ENCODE data around the gene SLC1A3.

Gene SLC1A3

GRCh38 chr5:36629729-36630128 is 23.3 kb downstream of the SLC1A3 start:
- H3K36me3 ChIP-seq, result no peaks in the 10 kb centered on the region
- H3K4me1 ChIP-seq (ENCODE audit: control insufficient read depth in 1 of 2, insufficient read depth in 1 of 2, low read depth in 1 of 2, low read length in 1 of 2), result no peaks in the 10 kb centered on the region
- no peak for TF ChIP-seq CTCF (IDR thresholded peaks at IDR 0.05)
- H3K4me3 ChIP-seq (ENCODE audit: low read depth in 1 of 2, low read length in 1 of 2), result no peak overlapping the region
- no peak overlapping the region for H3K27ac ChIP-seq
- no peaks in the 10 kb centered on the region for H3K9me3 ChIP-seq
- H3K27me3 ChIP-seq, result no peaks in the 10 kb centered on the region

- Histone ChIP-seq H3K27me3 (no peaks in the 10 kb centered on the region), H3K27ac (no peak overlapping the region), H3K4me1 (ENCODE audit: control insufficient read depth in 1 of 2, insufficient read depth in 1 of 2, low read depth in 1 of 2, low read length in 1 of 2) (no peaks in the 10 kb centered on the region), H3K9me3 (no peaks in the 10 kb centered on the region), H3K36me3 (no peaks in the 10 kb centered on the region), H3K4me3 (ENCODE audit: low read depth in 1 of 2, low read length in 1 of 2) (no peak overlapping the region)
- TF ChIP-seq CTCF (IDR thresholded peaks at IDR 0.05), result no peak
Observed at GRCh38 chr5:36630201-36631145, 24.1 kb downstream of the SLC1A3 start.

- no peaks in the 10 kb centered on the region for H3K4me1 ChIP-seq (ENCODE audit: control insufficient read depth in 1 of 2, insufficient read depth in 1 of 2, low read depth in 1 of 2, low read length in 1 of 2)
- no peaks in the 10 kb centered on the region for H3K9me3 ChIP-seq
- no peaks in the 10 kb centered on the region for H3K27me3 ChIP-seq
- no peak for TF ChIP-seq CTCF (IDR thresholded peaks at IDR 0.05)
- no peak overlapping the region for H3K4me3 ChIP-seq (ENCODE audit: low read depth in 1 of 2, low read length in 1 of 2)
- no peak overlapping the region for H3K27ac ChIP-seq
- no peaks in the 10 kb centered on the region for H3K36me3 ChIP-seq
Observed at GRCh38 chr5:36631154-36631553, 24.7 kb downstream of the SLC1A3 start.

GRCh38 chr5:36631620-36632362 is 25.4 kb downstream of the SLC1A3 start:
- TF ChIP-seq CTCF (IDR thresholded peaks at IDR 0.05), result no peak
- Histone ChIP-seq H3K4me1 (ENCODE audit: control insufficient read depth in 1 of 2, insufficient read depth in 1 of 2, low read depth in 1 of 2, low read length in 1 of 2) (no peaks in the 10 kb centered on the region), H3K9me3 (no peaks in the 10 kb centered on the region), H3K27me3 (no peaks in the 10 kb centered on the region), H3K27ac (no peak overlapping the region), H3K36me3 (no peaks in the 10 kb centered on the region), H3K4me3 (ENCODE audit: low read depth in 1 of 2, low read length in 1 of 2) (no peak overlapping the region)

- H3K4me3 ChIP-seq (ENCODE audit: low read depth in 1 of 2, low read length in 1 of 2), result no peak overlapping the region
- H3K4me1 ChIP-seq (ENCODE audit: control insufficient read depth in 1 of 2, insufficient read depth in 1 of 2, low read depth in 1 of 2, low read length in 1 of 2), result no peaks in the 10 kb centered on the region
- TF ChIP-seq CTCF (IDR thresholded peaks at IDR 0.05), result no peak
- H3K9me3 ChIP-seq, result no peaks in the 10 kb centered on the region
- no peaks in the 10 kb centered on the region for H3K36me3 ChIP-seq
- no peak overlapping the region for H3K27ac ChIP-seq
- H3K27me3 ChIP-seq, result no peaks in the 10 kb centered on the region
Observed at GRCh38 chr5:36632363-36632664, 25.9 kb downstream of the SLC1A3 start.

Data from neutrophil (primary cell).